ENCODE results near the gene IQCM.

The IQCM gene

DNA sequence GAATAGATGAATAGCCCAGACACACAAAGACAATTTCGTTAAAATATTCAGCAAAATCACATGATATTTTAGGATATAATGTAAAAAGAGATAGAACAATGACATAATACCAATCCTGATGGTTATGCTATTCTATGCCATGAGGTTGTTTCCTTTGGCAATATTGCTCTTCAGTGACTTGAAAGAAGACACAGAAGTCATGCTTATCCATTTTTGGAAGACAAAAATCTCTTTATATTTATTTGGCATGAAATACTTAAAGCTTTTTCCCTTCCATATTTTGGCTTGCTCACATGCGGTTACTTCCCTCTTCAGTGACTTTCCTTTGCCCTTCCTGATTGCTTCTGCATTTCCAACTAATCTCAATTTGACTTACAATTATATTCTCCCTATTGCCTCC is 314.8 kb downstream of the IQCM start:
- Histone ChIP-seq H3K27me3 (ENCODE audit: control insufficient read depth, insufficient read depth, low read length) (no peaks in the 10 kb centered on the region), H3K36me3 (ENCODE audit: control insufficient read depth, insufficient read depth, low read length) (no peaks in the 10 kb centered on the region), H3K4me1 (no peaks in the 10 kb centered on the region), H3K79me2 (no peaks in the 10 kb centered on the region), H3K27ac (no peak overlapping the region), H3K4me3 (ENCODE audit: low read depth, low read length) (no peak overlapping the region), H3K4me2 (ENCODE audit: low read length) (no peak overlapping the region), H3K9me3 (ENCODE audit: control insufficient read depth, low read length) (no peaks in the 10 kb centered on the region), H2AFZ (no peak overlapping the region), H3K9ac (no peak overlapping the region)
- TF ChIP-seq, protein P1, sequence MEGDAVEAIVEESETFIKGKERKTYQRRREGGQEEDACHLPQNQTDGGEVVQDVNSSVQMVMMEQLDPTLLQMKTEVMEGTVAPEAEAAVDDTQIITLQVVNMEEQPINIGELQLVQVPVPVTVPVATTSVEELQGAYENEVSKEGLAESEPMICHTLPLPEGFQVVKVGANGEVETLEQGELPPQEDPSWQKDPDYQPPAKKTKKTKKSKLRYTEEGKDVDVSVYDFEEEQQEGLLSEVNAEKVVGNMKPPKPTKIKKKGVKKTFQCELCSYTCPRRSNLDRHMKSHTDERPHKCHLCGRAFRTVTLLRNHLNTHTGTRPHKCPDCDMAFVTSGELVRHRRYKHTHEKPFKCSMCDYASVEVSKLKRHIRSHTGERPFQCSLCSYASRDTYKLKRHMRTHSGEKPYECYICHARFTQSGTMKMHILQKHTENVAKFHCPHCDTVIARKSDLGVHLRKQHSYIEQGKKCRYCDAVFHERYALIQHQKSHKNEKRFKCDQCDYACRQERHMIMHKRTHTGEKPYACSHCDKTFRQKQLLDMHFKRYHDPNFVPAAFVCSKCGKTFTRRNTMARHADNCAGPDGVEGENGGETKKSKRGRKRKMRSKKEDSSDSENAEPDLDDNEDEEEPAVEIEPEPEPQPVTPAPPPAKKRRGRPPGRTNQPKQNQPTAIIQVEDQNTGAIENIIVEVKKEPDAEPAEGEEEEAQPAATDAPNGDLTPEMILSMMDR (IDR thresholded peaks at IDR 0.05) = no peak

DNA sequence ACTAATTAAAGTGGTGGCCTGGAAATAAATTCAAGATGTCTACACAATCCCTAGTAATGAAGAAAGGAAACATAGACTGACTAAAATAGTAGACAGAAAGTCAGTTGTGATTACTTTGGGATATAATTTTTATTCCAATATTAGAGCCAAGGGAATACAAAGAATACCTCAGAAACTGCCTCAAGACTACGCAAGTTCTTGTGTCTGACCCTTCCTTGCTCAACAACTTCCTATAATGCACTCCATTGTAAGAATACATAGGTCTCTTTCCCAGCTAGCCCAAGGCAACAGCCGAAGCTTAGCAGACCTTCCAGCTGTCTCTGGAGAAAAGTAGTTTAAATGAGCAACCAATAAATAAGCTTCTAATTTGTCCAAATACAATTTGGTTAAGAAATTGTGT is 315.9 kb downstream of the IQCM start:
- H3K36me3 ChIP-seq (ENCODE audit: control insufficient read depth, insufficient read depth, low read length) = no peaks in the 10 kb centered on the region
- no peak overlapping the region for H3K4me2 ChIP-seq (ENCODE audit: low read length)
- H3K4me1 ChIP-seq = no peaks in the 10 kb centered on the region
- no peak overlapping the region for H2AFZ ChIP-seq
- H3K27me3 ChIP-seq (ENCODE audit: control insufficient read depth, insufficient read depth, low read length) = no peaks in the 10 kb centered on the region
- H3K9ac ChIP-seq = no peak overlapping the region
- TF ChIP-seq, protein P1 (IDR thresholded peaks at IDR 0.05) = no peak
- H3K4me3 ChIP-seq (ENCODE audit: low read depth, low read length) = no peak overlapping the region
- H3K9me3 ChIP-seq (ENCODE audit: control insufficient read depth, low read length) = no peaks in the 10 kb centered on the region
- H3K79me2 ChIP-seq = no peaks in the 10 kb centered on the region
- no peak overlapping the region for H3K27ac ChIP-seq

DNA sequence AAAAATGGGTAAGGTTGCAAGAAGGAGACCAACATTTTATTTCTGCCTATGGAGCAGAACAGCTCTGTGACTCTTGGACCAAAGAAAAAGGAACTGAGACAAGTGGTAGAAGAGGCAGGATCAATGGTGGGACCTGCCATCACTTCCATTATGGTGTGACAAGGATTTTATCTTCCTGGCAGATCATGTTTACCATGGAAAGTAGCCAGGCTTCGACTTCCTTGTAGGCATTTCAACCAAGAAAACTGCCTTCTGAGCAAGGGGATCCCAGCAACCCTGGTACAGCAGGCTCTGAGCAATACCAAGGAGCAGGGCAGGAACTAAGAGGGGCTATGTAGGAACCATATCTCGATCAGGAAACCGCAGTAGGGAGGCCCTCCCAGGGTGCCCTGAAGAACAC is 317.4 kb downstream of the IQCM start:
- H3K9me3 ChIP-seq (ENCODE audit: control insufficient read depth, low read length) = no peaks in the 10 kb centered on the region
- TF ChIP-seq, protein P1 (IDR thresholded peaks at IDR 0.05) = no peak
- no peaks in the 10 kb centered on the region for H3K27me3 ChIP-seq (ENCODE audit: control insufficient read depth, insufficient read depth, low read length)
- no peaks in the 10 kb centered on the region for H3K4me1 ChIP-seq
- no peak overlapping the region for H3K4me3 ChIP-seq (ENCODE audit: low read depth, low read length)
- no peak overlapping the region for H3K9ac ChIP-seq
- no peak overlapping the region for H2AFZ ChIP-seq
- H3K79me2 ChIP-seq = no peaks in the 10 kb centered on the region
- H3K4me2 ChIP-seq (ENCODE audit: low read length) = no peak overlapping the region
- H3K36me3 ChIP-seq (ENCODE audit: control insufficient read depth, insufficient read depth, low read length) = no peaks in the 10 kb centered on the region
- H3K27ac ChIP-seq = no peak overlapping the region

DNA sequence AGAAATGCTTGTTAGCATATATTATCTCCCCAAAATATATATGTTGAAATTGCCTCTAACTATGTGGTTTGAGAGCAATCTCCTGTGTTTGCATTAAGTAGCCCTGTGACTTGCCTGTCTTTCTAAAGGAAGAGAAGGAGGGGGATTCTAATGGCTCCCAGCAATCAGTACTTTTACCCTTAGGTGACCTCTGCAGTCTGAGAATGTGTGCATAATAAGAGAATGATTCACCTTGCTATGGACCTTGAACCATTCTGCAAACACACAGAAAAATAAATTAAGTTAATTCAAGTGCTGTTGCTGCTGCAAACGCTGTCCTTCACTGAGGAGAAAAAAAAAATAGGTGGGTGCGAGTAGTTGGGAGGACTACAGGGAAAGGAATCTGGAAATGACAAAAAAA is 322.2 kb downstream of the IQCM start:
- Histone ChIP-seq H3K79me2 (no peaks in the 10 kb centered on the region), H3K36me3 (ENCODE audit: control insufficient read depth, insufficient read depth, low read length) (no peaks in the 10 kb centered on the region), H3K27me3 (ENCODE audit: control insufficient read depth, insufficient read depth, low read length) (no peaks in the 10 kb centered on the region), H3K4me1 (no peaks in the 10 kb centered on the region), H2AFZ (no peak overlapping the region), H3K9ac (no peak overlapping the region), H3K9me3 (ENCODE audit: control insufficient read depth, low read length) (no peaks in the 10 kb centered on the region), H3K27ac (no peak overlapping the region), H3K4me3 (ENCODE audit: low read depth, low read length) (no peak overlapping the region), H3K4me2 (ENCODE audit: low read length) (no peak overlapping the region)
- TF ChIP-seq, protein P1 (IDR thresholded peaks at IDR 0.05) = no peak

DNA sequence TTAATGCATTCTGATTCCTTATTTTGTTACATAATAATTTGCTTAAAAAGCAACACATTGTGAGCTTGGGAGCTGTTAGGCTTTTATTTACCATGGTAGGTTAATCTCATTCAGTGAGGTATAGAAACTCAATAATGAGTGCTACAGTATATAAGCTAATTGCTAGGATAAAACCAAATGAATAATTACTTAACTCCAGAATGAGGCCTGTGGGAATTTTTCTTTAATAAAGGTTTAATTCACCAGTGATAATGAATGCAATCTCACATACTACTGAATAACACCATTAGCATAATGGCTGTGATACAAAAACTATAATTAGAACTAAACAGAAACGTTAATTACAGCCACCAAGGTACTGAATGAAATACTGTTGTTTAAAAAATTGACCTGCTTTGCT is 326.3 kb downstream of the IQCM start:
- Histone ChIP-seq H2AFZ (no peak overlapping the region), H3K79me2 (no peaks in the 10 kb centered on the region), H3K4me2 (ENCODE audit: low read length) (no peak overlapping the region), H3K9ac (no peak overlapping the region), H3K4me1 (no peaks in the 10 kb centered on the region), H3K4me3 (ENCODE audit: low read depth, low read length) (no peak overlapping the region), H3K27me3 (ENCODE audit: control insufficient read depth, insufficient read depth, low read length) (no peaks in the 10 kb centered on the region), H3K27ac (no peak overlapping the region), H3K36me3 (ENCODE audit: control insufficient read depth, insufficient read depth, low read length) (no peaks in the 10 kb centered on the region), H3K9me3 (ENCODE audit: control insufficient read depth, low read length) (no peaks in the 10 kb centered on the region)
- TF ChIP-seq, protein P1 (IDR thresholded peaks at IDR 0.05) = no peak
